WTC11 (cell line): ENCODE measurements around the gene LRRC8C. TPM values are rescaled to one million over a fixed set of nuclear protein-coding genes. Genes with fewer than 3 reads are reported as not detected.
A peak's percentile ranks its signal among the peaks of the same experiment; 100 is the strongest.

Experiments
- ATAC-seq: fragments of 200-7000 bp; cut with Tn5 transposase; 2 replicates; pipeline ENCODE4 v1.10.0; 2021; ENCODE audit warnings: mild to moderate bottlenecking, moderate library complexity
- CTCF ChIA-PET: fragments of 300-600 bp; sonication (Branson Sonifier 250); formaldehyde crosslinking; loops from one replicate; lab custom pipeline; 2021; ENCODE audit warnings: antibody characterized with exemption; lab: Charles Lee
- POLR2A ChIA-PET: fragments of 350-600 bp; sonication (Branson Sonifier 250); formaldehyde crosslinking; loops from one replicate; lab custom pipeline; 2021; ENCODE audit warnings: antibody characterized with exemption; lab: Charles Lee
- DNase-seq: peaks from one replicate; pipeline ENCODE4 v3.0.0; 2021; ENCODE audit warnings: low spot score
- H3K27ac Mint-ChIP-seq: 2 replicates; pipeline ENCODE4 v1.8.0; 2021; ENCODE audit warnings: mixed read lengths
- H3K27me3 Mint-ChIP-seq: 2 replicates; pipeline ENCODE4 v1.8.0; 2021; ENCODE audit warnings: low read depth, mild to moderate bottlenecking, moderate library complexity, mixed read lengths
- H3K36me3 Mint-ChIP-seq: 2 replicates; pipeline ENCODE4 v1.8.0; 2021; ENCODE audit warnings: mixed read lengths
- H3K4me1 Mint-ChIP-seq: 2 replicates; pipeline ENCODE4 v1.8.0; 2022; ENCODE audit warnings: mixed read lengths
- H3K4me3 Mint-ChIP-seq: 2 replicates; pipeline ENCODE4 v1.8.0; 2021; ENCODE audit warnings: mild to moderate bottlenecking, moderate library complexity, mixed read lengths
- H3K9me3 Mint-ChIP-seq: 2 replicates; pipeline ENCODE4 v1.8.0; 2021; ENCODE audit warnings: mixed read lengths
- ATF1 ChIP-seq: sonication (generic); formaldehyde crosslinking; IDR thresholded peaks from 2 replicates; pipeline ENCODE4 v1.8.1; 2023; ENCODE audit warnings: mild to moderate bottlenecking, moderate library complexity, missing genetic modification reagents
- CDX4 ChIP-seq: fragments of 250-450 bp; sonication (Bioruptor Pico); IDR thresholded peaks from 2 replicates; pipeline ENCODE4 v1.9.0; 2021; ENCODE audit warnings: moderate library complexity, mild to moderate bottlenecking, inconsistent platforms, borderline replicate concordance
- CREM ChIP-seq: sonication (generic); formaldehyde crosslinking; IDR thresholded peaks from 2 replicates; pipeline ENCODE4 v1.8.1; 2022; ENCODE audit warnings: mild to moderate bottlenecking, missing genetic modification reagents, moderate library complexity
- E2F5 ChIP-seq: sonication (generic); formaldehyde crosslinking; IDR thresholded peaks from 2 replicates; pipeline ENCODE4 v1.8.1; 2022; ENCODE audit warnings: mild to moderate bottlenecking, moderate library complexity, missing genetic modification reagents
- ESRRA ChIP-seq: sonication (generic); formaldehyde crosslinking; IDR thresholded peaks from 2 replicates; pipeline ENCODE4 v1.8.1; 2022; ENCODE audit warnings: mild to moderate bottlenecking, missing genetic modification reagents, borderline replicate concordance
- GABPB1 ChIP-seq: sonication (generic); formaldehyde crosslinking; IDR thresholded peaks from 2 replicates; pipeline ENCODE4 v1.8.1; 2023; ENCODE audit warnings: mild to moderate bottlenecking, missing genetic modification reagents
- JUN ChIP-seq: sonication (generic); formaldehyde crosslinking; IDR thresholded peaks from 2 replicates; pipeline ENCODE4 v1.8.0; 2023; ENCODE audit warnings: mild to moderate bottlenecking, missing genetic modification reagents
- MAX ChIP-seq: sonication (generic); formaldehyde crosslinking; IDR thresholded peaks from 2 replicates; pipeline ENCODE4 v1.8.0; 2022; ENCODE audit warnings: mild to moderate bottlenecking, missing genetic modification reagents
- NR1H2 ChIP-seq: sonication (generic); formaldehyde crosslinking; IDR thresholded peaks from 2 replicates; pipeline ENCODE4 v1.9.0; 2021; ENCODE audit warnings: mild to moderate bottlenecking, moderate library complexity, missing genetic modification reagents
- NR2C2 ChIP-seq: sonication (generic); formaldehyde crosslinking; IDR thresholded peaks from 2 replicates; pipeline ENCODE4 v1.8.0; 2022; ENCODE audit warnings: mild to moderate bottlenecking, missing genetic modification reagents
- PRDM15 ChIP-seq: sonication (generic); formaldehyde crosslinking; IDR thresholded peaks from 2 replicates; pipeline ENCODE4 v1.8.0; 2022; ENCODE audit warnings: missing genetic modification reagents
- PREB ChIP-seq: sonication (generic); formaldehyde crosslinking; IDR thresholded peaks from 2 replicates; pipeline ENCODE4 v1.8.1; 2022; ENCODE audit warnings: mild to moderate bottlenecking, missing genetic modification reagents, moderate library complexity, borderline replicate concordance
- TP53 ChIP-seq: sonication (generic); formaldehyde crosslinking; IDR thresholded peaks from 2 replicates; pipeline ENCODE4 v1.8.1; 2023; ENCODE audit warnings: mild to moderate bottlenecking, missing genetic modification reagents
- USF1 ChIP-seq: sonication (generic); formaldehyde crosslinking; IDR thresholded peaks from 2 replicates; pipeline ENCODE4 v1.8.0; 2022; ENCODE audit warnings: mild to moderate bottlenecking, missing genetic modification reagents
- USF2 ChIP-seq: sonication (generic); formaldehyde crosslinking; IDR thresholded peaks from 2 replicates; pipeline ENCODE4 v1.8.1; 2023; ENCODE audit warnings: mild to moderate bottlenecking, missing genetic modification reagents, moderate library complexity
- ZBTB43 ChIP-seq: sonication (generic); formaldehyde crosslinking; IDR thresholded peaks from 2 replicates; pipeline ENCODE4 v1.8.1; 2023; ENCODE audit warnings: mild to moderate bottlenecking, missing genetic modification reagents
- ZNF416 ChIP-seq: fragments of 250-450 bp; sonication (Bioruptor Pico); IDR thresholded peaks from 2 replicates; pipeline ENCODE4 v1.9.0; 2021; ENCODE audit warnings: mild to moderate bottlenecking, inconsistent platforms
- ZNF512 ChIP-seq: sonication (generic); formaldehyde crosslinking; IDR thresholded peaks from 2 replicates; pipeline ENCODE4 v1.8.1; 2022; ENCODE audit warnings: missing genetic modification reagents, borderline replicate concordance
- ZSCAN18 ChIP-seq: fragments of 250-450 bp; sonication (Bioruptor Pico); IDR thresholded peaks from 2 replicates; pipeline ENCODE4 v2.1.2; 2022; ENCODE audit warnings: mild to moderate bottlenecking, moderate library complexity
- total RNA-seq: library from RNA; stranded (reverse); gene quantifications from 3 replicates; pipeline ENCODE4 v1.2.3, GENCODE V29; 2021

Gene LRRC8C
- total RNA-seq, 1 experiment from 2014 or later, result 1.8 TPM

- H3K27ac Mint-ChIP-seq, result no peak overlapping the region
- TF ChIP-seq USF1 (CRISPR knock-in tag) (no peak), ZNF416 (no peak), CDX4 (CRISPR knock-in tag) (no peak), PRDM15 (CRISPR knock-in tag) (no peak), E2F5 (CRISPR knock-in tag) (no peak), NR1H2 (CRISPR knock-in tag) (no peak), NR2C2 (no peak), ZNF512 (CRISPR knock-in tag) (no peak), CREM (CRISPR knock-in tag) (no peak), ZBTB43 (CRISPR knock-in tag) (no peak), PREB (CRISPR knock-in tag) (no peak)
- TF ChIP-seq, all 79 proteins: peak for 0
- ChIA-PET POLR2A (no interaction called here), CTCF (interaction anchor here (0.6 to 3.2 kb wide), 51 partner anchors 7 to 840 kb away, joined by 3 to 45 read pairs (median 5); partner anchors contain the start of gene LRRC8C)
- peaks cover 36% of the 10 kb centered on the region for H3K27me3 Mint-ChIP-seq
- DNase-seq, result no peak
- no peaks in the 10 kb centered on the region for H3K36me3 Mint-ChIP-seq
- peak overlapping the region; percentile 94 for H3K4me3 Mint-ChIP-seq
- ATAC-seq, result no peak
- H3K9me3 Mint-ChIP-seq, result no peaks in the 10 kb centered on the region
- peaks cover 10% of the 10 kb centered on the region for H3K4me1 Mint-ChIP-seq
These were observed 130.7 kb downstream of the LRRC8C start for GRCh38 chr1:89763649-89763986.

GRCh38 chr1:89765774-89766173, 132.9 kb downstream of the LRRC8C start:
- Mint-ChIP-seq H3K4me1 (peaks cover 10% of the 10 kb centered on the region), H3K27me3 (peaks cover 36% of the 10 kb centered on the region), H3K27ac (no peak overlapping the region), H3K4me3 (no peak overlapping the region), H3K9me3 (no peaks in the 10 kb centered on the region), H3K36me3 (no peaks in the 10 kb centered on the region)
- ATAC-seq, result no peak
- ChIA-PET CTCF (no interaction called here), POLR2A (interaction anchor here (0.6 kb wide), 1 partner anchor 10 kb away, joined by 3 read pairs; no protein-coding TSS in a partner anchor)
- no peak for DNase-seq
- TF ChIP-seq ESRRA (CRISPR knock-in tag) (no peak), ATF1 (no peak), TP53 (CRISPR knock-in tag) (no peak), ZSCAN18 (CRISPR knock-in tag) (no peak), GABPB1 (CRISPR knock-in tag) (no peak), MAX (CRISPR knock-in tag) (no peak), USF1 (CRISPR knock-in tag) (peak; percentile 60; the same call in 1 of the 2 replicates), JUN (CRISPR knock-in tag) (no peak), USF2 (CRISPR knock-in tag) (peak; percentile 51; the same call in 1 of the 2 replicates)
